HCT116 (cell line): ENCODE data around the gene PCBP3.

Experiments used
- CEBPB ChIP-seq: IDR thresholded peaks from 2 replicates; pipeline ENCODE4 v1.6.1; 2012; ENCODE audit warnings: low read depth
- CTCF ChIP-seq, 3 experiments: fragments of 200-600 bp in 1 of 3; sonication (generic) in 1 of 3; IDR thresholded peaks in 2 of 3; conservative IDR thresholded peaks in 1 of 3; 2 replicates each; pipeline ENCODE4 v1.5.1; 2012 to 2017; ENCODE audit warnings: low read depth in 2 of 3, low read length in 2 of 3, antibody characterized with exemption in 1 of 3, borderline replicate concordance in 1 of 3, control low read depth in 1 of 3, mild to moderate bottlenecking in 1 of 3, mixed read lengths in 1 of 3, mixed run types in 1 of 3, moderate library complexity in 1 of 3; ENCODE audit not compliant: insufficient read depth in 1 of 3
- ELF1 ChIP-seq: IDR thresholded peaks from 2 replicates; pipeline ENCODE4 v1.6.1; 2012; ENCODE audit warnings: low read depth, borderline replicate concordance
- EZH2 ChIP-seq: fragments of 200-600 bp; sonication (generic); IDR thresholded peaks from 2 replicates; pipeline ENCODE4 v1.6.1; 2017; ENCODE audit warnings: antibody characterized with exemption, mixed run types
- EZH2phosphoT487 ChIP-seq: fragments of 200-600 bp; IDR thresholded peaks from 2 replicates; pipeline ENCODE4 v1.6.1; 2018; ENCODE audit warnings: antibody characterized with exemption, borderline replicate concordance
- JUND ChIP-seq: IDR thresholded peaks from 2 replicates; pipeline ENCODE4 v1.6.1; 2012
- POLR2A ChIP-seq: IDR thresholded peaks from 2 replicates; pipeline ENCODE4 v1.7.0; 2011; ENCODE audit warnings: borderline replicate concordance; ENCODE audit not compliant: insufficient read depth, insufficient read length; ENCODE audit errors: extremely low read depth
- POLR2AphosphoS5 ChIP-seq: IDR thresholded peaks from 2 replicates; pipeline ENCODE4 v1.6.1; 2011; ENCODE audit warnings: mild to moderate bottlenecking, low read depth, low read length, moderate library complexity
- RAD21 ChIP-seq: IDR thresholded peaks from 2 replicates; pipeline ENCODE4 v1.6.1; 2012; ENCODE audit warnings: low read depth, mild to moderate bottlenecking
- SP1 ChIP-seq: IDR thresholded peaks from 2 replicates; pipeline ENCODE4 v1.6.1; 2012; ENCODE audit warnings: low read depth
- SRF ChIP-seq: IDR thresholded peaks from 2 replicates; pipeline ENCODE4 v1.6.1; 2012; ENCODE audit warnings: low read depth
- ZNF274 ChIP-seq: fragments of 200-500 bp; sonication (Bioruptor generic); IDR thresholded peaks from 2 replicates; pipeline ENCODE4 v1.6.1; 2014; ENCODE audit warnings: mild to moderate bottlenecking, low read depth, low read length, inconsistent platforms

- TF ChIP-seq CTCF (IDR thresholded peaks at IDR 0.05 in 2 of 3, conservative IDR thresholded peaks at IDR 0.05 in 1 of 3; ENCODE audit: borderline replicate concordance in 1 of 3, insufficient read depth in 1 of 3, low read depth in 2 of 3, low read length in 2 of 3) (no peak), POLR2A (no peak), RAD21 (no peak), ZNF274 (no peak), SP1 (no peak), POLR2AphosphoS5 (no peak), EZH2 (no peak), EZH2phosphoT487 (no peak), JUND (no peak), ELF1 (no peak), CEBPB (no peak), SRF (no peak)
Measured at GRCh38 chr21:45819478-45820170, 176.1 kb downstream of the PCBP3 start.
